Keratinocyte (primary cell): Measurements from ENCODE around the gene TMEM174.

ENCODE experiments used
- CTCF ChIP-seq, 3 experiments: IDR thresholded peaks in 1 of 3; conservative IDR thresholded peaks in 1 of 3; optimal IDR thresholded peaks in 1 of 3; 2 replicates in 2 of 3; 3 replicates in 1 of 3; pipeline versions ENCODE3 to v1.5.1; 2011; ENCODE audit warnings: low read length in 3 of 3, mild to moderate bottlenecking in 3 of 3, moderate library complexity in 2 of 3, control low read depth in 1 of 3, inconsistent platforms in 1 of 3; ENCODE audit not compliant: insufficient read depth in 2 of 3; ENCODE audit errors: extremely low read depth in 1 of 3
- EZH2 ChIP-seq: IDR thresholded peaks from one replicate; pipeline ENCODE4 v1.6.1; 2012; ENCODE audit warnings: inconsistent platforms, mild to moderate bottlenecking, low read length, moderate library complexity

- no peak for TF ChIP-seq CTCF (optimal IDR thresholded peaks at IDR 0.05 in 1 of 3, IDR thresholded peaks at IDR 0.05 in 1 of 3, conservative IDR thresholded peaks at IDR 0.05 in 1 of 3; ENCODE audit: extremely low read depth in 1 of 3, insufficient read depth in 2 of 3, low read length in 3 of 3)
- no peak for TF ChIP-seq EZH2
These were observed 26.7 kb downstream of the TMEM174 start for GRCh38 chr5:73199671-73200070.
